ENCODE results near the gene ATP6V1B1. TPM values are rescaled to one million over a fixed set of nuclear protein-coding genes. Genes with fewer than 3 reads are reported as not detected.

ATP6V1B1 gene
- total RNA-seq, 1 donor from 2014 or later = not detected

DNA sequence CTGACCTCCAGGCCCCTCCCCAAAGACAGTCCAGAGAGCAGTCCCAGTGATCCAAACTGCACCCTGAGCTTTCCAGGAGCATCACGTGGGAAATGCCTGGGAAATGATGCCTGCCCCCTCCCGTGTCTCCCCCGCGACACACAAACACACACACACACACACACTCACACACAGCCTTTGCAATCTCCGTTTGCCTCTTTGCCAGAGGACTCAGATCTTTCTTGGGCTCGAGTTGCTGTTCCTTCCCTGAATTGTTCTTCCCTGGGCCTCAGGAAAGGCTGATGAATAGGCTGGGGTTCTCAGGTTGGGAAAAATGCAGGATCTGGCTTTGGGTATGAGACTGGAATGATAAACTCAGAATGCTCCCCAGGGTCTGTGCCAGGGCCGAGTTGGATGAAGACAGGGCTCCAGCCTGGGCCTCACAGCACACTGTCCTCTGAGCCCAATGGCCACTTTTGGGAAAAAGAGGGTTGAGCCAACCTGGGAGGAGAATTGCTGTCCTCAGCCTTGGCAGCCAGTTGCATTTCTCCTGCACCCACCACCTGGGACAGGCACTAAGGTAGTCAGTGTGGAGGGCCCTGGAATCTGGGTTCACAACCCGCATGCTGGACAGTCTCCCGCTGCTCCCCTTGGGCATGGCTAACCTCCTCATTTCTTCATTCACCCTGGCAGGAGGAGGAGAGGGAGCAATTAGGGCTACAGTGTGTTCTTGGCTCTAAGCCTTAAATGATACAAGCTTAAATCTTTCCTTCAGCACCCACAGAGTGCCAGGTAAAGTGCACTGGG, 43.9 kb upstream of the ATP6V1B1 start:
- Histone ChIP-seq H3K36me3 (no peaks in the 10 kb centered on the region), H3K27ac (no peak overlapping the region), H3K27me3 (no peaks in the 10 kb centered on the region), H3K4me3 (no peak overlapping the region), H3K4me1 (peaks cover 24% of the 10 kb centered on the region), H3K9me3 (no peaks in the 10 kb centered on the region)
- peak in 1 of 2 donors; percentile 72 for DNase-seq (ENCODE audit: extremely low spot score in 2 of 2)
- intact Hi-C loops (cut with DNase I) = no loop called here
- TF ChIP-seq, protein P1, sequence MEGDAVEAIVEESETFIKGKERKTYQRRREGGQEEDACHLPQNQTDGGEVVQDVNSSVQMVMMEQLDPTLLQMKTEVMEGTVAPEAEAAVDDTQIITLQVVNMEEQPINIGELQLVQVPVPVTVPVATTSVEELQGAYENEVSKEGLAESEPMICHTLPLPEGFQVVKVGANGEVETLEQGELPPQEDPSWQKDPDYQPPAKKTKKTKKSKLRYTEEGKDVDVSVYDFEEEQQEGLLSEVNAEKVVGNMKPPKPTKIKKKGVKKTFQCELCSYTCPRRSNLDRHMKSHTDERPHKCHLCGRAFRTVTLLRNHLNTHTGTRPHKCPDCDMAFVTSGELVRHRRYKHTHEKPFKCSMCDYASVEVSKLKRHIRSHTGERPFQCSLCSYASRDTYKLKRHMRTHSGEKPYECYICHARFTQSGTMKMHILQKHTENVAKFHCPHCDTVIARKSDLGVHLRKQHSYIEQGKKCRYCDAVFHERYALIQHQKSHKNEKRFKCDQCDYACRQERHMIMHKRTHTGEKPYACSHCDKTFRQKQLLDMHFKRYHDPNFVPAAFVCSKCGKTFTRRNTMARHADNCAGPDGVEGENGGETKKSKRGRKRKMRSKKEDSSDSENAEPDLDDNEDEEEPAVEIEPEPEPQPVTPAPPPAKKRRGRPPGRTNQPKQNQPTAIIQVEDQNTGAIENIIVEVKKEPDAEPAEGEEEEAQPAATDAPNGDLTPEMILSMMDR (IDR thresholded peaks at IDR 0.05) = no peak
- no peak for TF ChIP-seq POLR2A (IDR thresholded peaks at IDR 0.05)
- TF ChIP-seq POLR2AphosphoS5 (IDR thresholded peaks at IDR 0.05; ENCODE audit: insufficient read depth in 1 of 2, low read depth in 1 of 2) = no peak

DNA sequence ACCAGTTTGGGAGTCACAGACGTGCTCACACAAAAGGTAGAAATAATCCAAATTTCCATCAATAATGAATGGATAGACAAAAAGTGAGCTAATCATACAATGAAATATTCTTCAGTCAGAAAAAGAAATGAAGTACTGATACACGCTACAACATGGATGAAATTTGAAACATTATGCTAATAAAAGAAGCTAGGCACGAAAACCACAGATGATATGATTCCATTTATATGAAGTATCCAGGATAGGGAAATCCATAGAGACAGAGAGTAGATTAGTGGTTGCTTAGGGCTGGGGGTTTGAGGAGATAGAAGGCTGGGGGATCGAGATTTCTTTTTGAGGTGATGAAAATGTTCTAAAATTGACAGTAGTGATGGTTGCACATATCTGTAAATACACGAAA, 43.0 kb upstream of the ATP6V1B1 start:
- Histone ChIP-seq H3K9me3 (no peaks in the 10 kb centered on the region), H3K4me3 (no peak overlapping the region), H3K27me3 (peaks cover 3% of the 10 kb centered on the region), H3K4me1 (peaks cover 15% of the 10 kb centered on the region), H3K27ac (peak overlapping the region; percentile 11), H3K36me3 (no peaks in the 10 kb centered on the region)
- intact Hi-C loops (cut with DNase I) = no loop called here
- no peak for DNase-seq (ENCODE audit: extremely low spot score in 2 of 2)
- TF ChIP-seq, protein P1 (IDR thresholded peaks at IDR 0.05) = no peak
- TF ChIP-seq POLR2AphosphoS5 (IDR thresholded peaks at IDR 0.05; ENCODE audit: insufficient read depth in 1 of 2, low read depth in 1 of 2) = no peak

DNA sequence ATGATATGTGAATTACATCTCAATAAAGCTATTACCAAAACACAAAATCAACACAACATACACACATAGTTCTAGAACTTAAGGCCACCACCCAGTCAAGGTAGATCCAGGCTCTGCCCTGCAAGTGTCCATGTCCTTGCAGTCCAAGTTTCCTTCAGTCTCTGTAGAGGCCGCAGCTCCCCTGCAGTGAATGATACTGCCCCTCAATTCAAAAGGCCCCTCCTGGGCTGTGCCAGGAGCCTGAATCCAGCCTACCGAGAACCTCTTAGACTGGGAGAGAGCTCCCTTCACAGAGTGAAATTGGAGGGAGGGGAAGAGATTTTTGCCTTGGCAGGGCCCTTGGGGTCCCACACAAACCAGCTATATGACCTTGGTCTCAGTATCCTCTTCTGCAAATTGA, 42.5 kb upstream of the ATP6V1B1 start:
- TF ChIP-seq POLR2AphosphoS5 (IDR thresholded peaks at IDR 0.05; ENCODE audit: insufficient read depth in 1 of 2, low read depth in 1 of 2) (no peak), POLR2A (IDR thresholded peaks at IDR 0.05) (no peak)
- TF ChIP-seq, protein P1 (IDR thresholded peaks at IDR 0.05) = no peak
- Histone ChIP-seq H3K27ac (no peak overlapping the region), H3K4me3 (no peak overlapping the region), H3K27me3 (peaks cover 6% of the 10 kb centered on the region), H3K9me3 (no peaks in the 10 kb centered on the region), H3K4me1 (peaks cover 11% of the 10 kb centered on the region), H3K36me3 (no peaks in the 10 kb centered on the region)
- no peak for DNase-seq (ENCODE audit: extremely low spot score in 2 of 2)
- intact Hi-C loops (cut with DNase I) = no loop called here

- Histone ChIP-seq H3K36me3 (no peaks in the 10 kb centered on the region), H3K27ac (no peak overlapping the region), H3K4me3 (no peak overlapping the region), H3K9me3 (no peaks in the 10 kb centered on the region), H3K4me1 (peaks cover 3% of the 10 kb centered on the region), H3K27me3 (peaks cover 6% of the 10 kb centered on the region)
- DNase-seq (ENCODE audit: extremely low spot score in 2 of 2) = peak in 1 of 2 donors; percentile 82
- intact Hi-C loops (cut with DNase I) = no loop called here
- TF ChIP-seq POLR2A (IDR thresholded peaks at IDR 0.05) (no peak), POLR2AphosphoS5 (IDR thresholded peaks at IDR 0.05; ENCODE audit: insufficient read depth in 1 of 2, low read depth in 1 of 2) (no peak)
- TF ChIP-seq, protein P1 (IDR thresholded peaks at IDR 0.05) = no peak
These were observed 40.9 kb upstream of the ATP6V1B1 start for GRCh38 chr2:70894765-70895164.

DNA sequence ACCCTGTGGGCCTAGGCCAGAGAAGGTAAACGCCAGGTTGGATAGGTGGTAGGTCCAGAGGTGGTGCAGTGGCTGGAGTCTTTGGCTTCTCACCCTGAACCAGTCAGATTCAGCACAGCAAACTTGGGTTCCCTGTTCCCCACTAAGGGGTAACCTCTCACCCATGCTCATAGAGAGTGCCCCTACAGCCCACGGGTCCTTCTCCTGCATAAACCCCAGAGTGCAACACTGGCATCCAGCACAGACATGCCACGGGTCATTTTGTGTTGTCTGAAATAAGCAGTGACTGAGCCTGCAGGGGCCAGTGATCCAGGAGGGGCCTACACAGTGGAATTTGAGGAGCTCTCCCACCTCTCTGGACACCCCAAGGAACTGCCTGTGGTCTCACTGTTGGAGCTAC, 40.5 kb upstream of the ATP6V1B1 start:
- intact Hi-C loops (cut with DNase I) = no loop called here
- TF ChIP-seq POLR2AphosphoS5 (IDR thresholded peaks at IDR 0.05; ENCODE audit: insufficient read depth in 1 of 2, low read depth in 1 of 2) = no peak
- TF ChIP-seq POLR2A (IDR thresholded peaks at IDR 0.05) = no peak
- TF ChIP-seq, protein P1 (IDR thresholded peaks at IDR 0.05) = no peak
- Histone ChIP-seq H3K4me1 (peaks cover 8% of the 10 kb centered on the region), H3K9me3 (no peaks in the 10 kb centered on the region), H3K27ac (no peak overlapping the region), H3K36me3 (no peaks in the 10 kb centered on the region), H3K4me3 (no peak overlapping the region), H3K27me3 (peaks cover 9% of the 10 kb centered on the region)
- peak in 1 of 2 donors; percentile 64 for DNase-seq (ENCODE audit: extremely low spot score in 2 of 2)
